Mesenteric fat pad (tissue), 1 donor: ENCODE measurements around the gene ADAMTS3. TPM values are rescaled to one million over a fixed set of nuclear protein-coding genes. Genes with fewer than 3 reads are reported as not detected.
"Not testable (repeated sequence)": the region's sequence is repeated elsewhere in the genome, so short reads cannot be mapped to it uniquely, and the experiment has no call there.

ENCODE experiments used
- DNase-seq: peaks from one replicate; pipeline ENCODE4 v3.0.0-alpha.2; 2020; ENCODE audit warnings: low spot score
- total RNA-seq: library from RNA; stranded (reverse); fragmentation: NEBNext Ultra II Directional; extraction: Animal tissue kit (Norgen Biotek cat#: 25700); gene quantifications from one replicate; pipeline ENCODE4 v1.2.1, GENCODE V29; 2021
- donor health status: DM: yes; HTN: yes; CAD: no.

The ADAMTS3 gene
- total RNA-seq, 1 donor from 2014 or later = 2.1 TPM

- no peak for DNase-seq
These were observed 15.3 kb downstream of the ADAMTS3 start for GRCh38 chr4:72553540-72554337.

- no peak for DNase-seq
These were observed 16.6 kb downstream of the ADAMTS3 start for GRCh38 chr4:72552447-72552846.

- DNase-seq = no peak
These were observed 22.6 kb downstream of the ADAMTS3 start for GRCh38 chr4:72546456-72546855.

- DNase-seq = not testable (repeated sequence)
These were observed 28.3 kb downstream of the ADAMTS3 start for GRCh38 chr4:72540694-72541093.

GRCh38 chr4:72538006-72538405 is 31.0 kb downstream of the ADAMTS3 start:
- no peak for DNase-seq

- DNase-seq = no peak
These were observed 32.6 kb downstream of the ADAMTS3 start for GRCh38 chr4:72536443-72536842.

GRCh38 chr4:72531768-72532290 is 37.2 kb downstream of the ADAMTS3 start:
- DNase-seq = no peak

GRCh38 chr4:72531322-72531721 is 37.7 kb downstream of the ADAMTS3 start:
- DNase-seq = no peak

GRCh38 chr4:72529148-72529822 is 39.7 kb downstream of the ADAMTS3 start:
- DNase-seq = no peak

GRCh38 chr4:72527038-72527646 is 41.9 kb downstream of the ADAMTS3 start:
- no peak for DNase-seq

- no peak for DNase-seq
These were observed 43.1 kb downstream of the ADAMTS3 start for GRCh38 chr4:72525938-72526337.

GRCh38 chr4:72522440-72522839 is 46.6 kb downstream of the ADAMTS3 start:
- DNase-seq = no peak

GRCh38 chr4:72513227-72513626 is 55.8 kb downstream of the ADAMTS3 start:
- no peak for DNase-seq

- DNase-seq = no peak
These were observed 61.1 kb downstream of the ADAMTS3 start for GRCh38 chr4:72507860-72508419.

- DNase-seq = no peak
These were observed 61.9 kb downstream of the ADAMTS3 start for GRCh38 chr4:72507167-72507566.

- DNase-seq = no peak
These were observed 63.7 kb downstream of the ADAMTS3 start for GRCh38 chr4:72505314-72505744.

GRCh38 chr4:72500214-72500613 is 68.8 kb downstream of the ADAMTS3 start:
- DNase-seq = no peak

- DNase-seq = no peak
These were observed 72.9 kb downstream of the ADAMTS3 start for GRCh38 chr4:72496119-72496518.

GRCh38 chr4:72494156-72494555 is 74.9 kb downstream of the ADAMTS3 start:
- no peak for DNase-seq

- DNase-seq = no peak
These were observed 79.8 kb downstream of the ADAMTS3 start for GRCh38 chr4:72489267-72489666.

GRCh38 chr4:72486991-72487390 is 82.0 kb downstream of the ADAMTS3 start:
- no peak for DNase-seq

GRCh38 chr4:72484981-72485380 is 84.0 kb downstream of the ADAMTS3 start:
- DNase-seq = no peak
